ENCODE results near the gene PDIK1L. TPM values are rescaled to one million over a fixed set of nuclear protein-coding genes. Genes with fewer than 3 reads are reported as not detected.

PDIK1L gene
- total and polyA plus RNA-seq, 9 of the 15 experiments (the other 6 are each of a cell fraction or from before 2014, with no cell fraction given), result 12.8 to 30.2 (median 21.5) TPM

- TF ChIP-seq, protein P1, sequence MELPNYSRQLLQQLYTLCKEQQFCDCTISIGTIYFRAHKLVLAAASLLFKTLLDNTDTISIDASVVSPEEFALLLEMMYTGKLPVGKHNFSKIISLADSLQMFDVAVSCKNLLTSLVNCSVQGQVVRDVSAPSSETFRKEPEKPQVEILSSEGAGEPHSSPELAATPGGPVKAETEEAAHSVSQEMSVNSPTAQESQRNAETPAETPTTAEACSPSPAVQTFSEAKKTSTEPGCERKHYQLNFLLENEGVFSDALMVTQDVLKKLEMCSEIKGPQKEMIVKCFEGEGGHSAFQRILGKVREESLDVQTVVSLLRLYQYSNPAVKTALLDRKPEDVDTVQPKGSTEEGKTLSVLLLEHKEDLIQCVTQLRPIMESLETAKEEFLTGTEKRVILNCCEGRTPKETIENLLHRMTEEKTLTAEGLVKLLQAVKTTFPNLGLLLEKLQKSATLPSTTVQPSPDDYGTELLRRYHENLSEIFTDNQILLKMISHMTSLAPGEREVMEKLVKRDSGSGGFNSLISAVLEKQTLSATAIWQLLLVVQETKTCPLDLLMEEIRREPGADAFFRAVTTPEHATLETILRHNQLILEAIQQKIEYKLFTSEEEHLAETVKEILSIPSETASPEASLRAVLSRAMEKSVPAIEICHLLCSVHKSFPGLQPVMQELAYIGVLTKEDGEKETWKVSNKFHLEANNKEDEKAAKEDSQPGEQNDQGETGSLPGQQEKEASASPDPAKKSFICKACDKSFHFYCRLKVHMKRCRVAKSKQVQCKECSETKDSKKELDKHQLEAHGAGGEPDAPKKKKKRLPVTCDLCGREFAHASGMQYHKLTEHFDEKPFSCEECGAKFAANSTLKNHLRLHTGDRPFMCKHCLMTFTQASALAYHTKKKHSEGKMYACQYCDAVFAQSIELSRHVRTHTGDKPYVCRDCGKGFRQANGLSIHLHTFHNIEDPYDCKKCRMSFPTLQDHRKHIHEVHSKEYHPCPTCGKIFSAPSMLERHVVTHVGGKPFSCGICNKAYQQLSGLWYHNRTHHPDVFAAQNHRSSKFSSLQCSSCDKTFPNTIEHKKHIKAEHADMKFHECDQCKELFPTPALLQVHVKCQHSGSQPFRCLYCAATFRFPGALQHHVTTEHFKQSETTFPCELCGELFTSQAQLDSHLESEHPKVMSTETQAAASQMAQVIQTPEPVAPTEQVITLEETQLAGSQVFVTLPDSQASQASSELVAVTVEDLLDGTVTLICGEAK (IDR thresholded peaks at IDR 0.05), result peak; percentile 76; the same call in 1 of the 2 replicates
- TF ChIP-seq, protein P1 (CRISPR knock-in tag; IDR thresholded peaks at IDR 0.05), result no peak
- peak; percentile 6 to 95; a peak in 2 of 4 replicates for TF ChIP-seq RCOR1 (IDR thresholded peaks at IDR 0.05; ENCODE audit: borderline replicate concordance in 1 of 2, low read depth in 2 of 2, low read length in 2 of 2)
- TF ChIP-seq DNMT1 (IDR thresholded peaks at IDR 0.05), result no peak
- TF ChIP-seq HNRNPUL1 (IDR thresholded peaks at IDR 0.05; ENCODE audit: low read length), result no peak
- TF ChIP-seq CBFA2T2 (conservative IDR thresholded peaks at IDR 0.05), result peak; percentile 89
- TF ChIP-seq TCF7L2 (IDR thresholded peaks at IDR 0.05; ENCODE audit: low read depth, low read length), result no peak
- no peak for TF ChIP-seq ZNF507 (tag; conservative IDR thresholded peaks at IDR 0.05)
- TF ChIP-seq BMI1 (IDR thresholded peaks at IDR 0.05; ENCODE audit: low read length), result no peak
- peak; percentile 94 for TF ChIP-seq FOXJ2 (tag; IDR thresholded peaks at IDR 0.05)
- TF ChIP-seq ID3 (CRISPR knock-in tag; IDR thresholded peaks at IDR 0.05), result no peak
- TF ChIP-seq ID3 (tag; IDR thresholded peaks at IDR 0.05), result peak; percentile 90
- TF ChIP-seq NEUROD1 (IDR thresholded peaks at IDR 0.05; ENCODE audit: borderline replicate concordance, low read depth, low read length, partially characterized antibody), result peak; percentile 86
- peak; percentile 79; the same call in 1 of the 2 replicates for TF ChIP-seq NR4A1 (CRISPR knock-in tag; IDR thresholded peaks at IDR 0.05)
- TF ChIP-seq NR4A1 (tag; IDR thresholded peaks at IDR 0.05), result peak; percentile 61
- TF ChIP-seq NCOA2 (IDR thresholded peaks at IDR 0.05; ENCODE audit: partially characterized antibody in 2 of 2), result peak; percentile 88 to 90
- TF ChIP-seq DPF2 (IDR thresholded peaks at IDR 0.05), result peak; percentile 98
- peak; percentile 66 for TF ChIP-seq BACH1 (tag; IDR thresholded peaks at IDR 0.05)
These were observed 14.9 kb downstream of the PDIK1L start (continued) for GRCh38 chr1:26126321-26127084.
